ENCODE results near the gene C11orf68.

C11orf68 gene

DNA sequence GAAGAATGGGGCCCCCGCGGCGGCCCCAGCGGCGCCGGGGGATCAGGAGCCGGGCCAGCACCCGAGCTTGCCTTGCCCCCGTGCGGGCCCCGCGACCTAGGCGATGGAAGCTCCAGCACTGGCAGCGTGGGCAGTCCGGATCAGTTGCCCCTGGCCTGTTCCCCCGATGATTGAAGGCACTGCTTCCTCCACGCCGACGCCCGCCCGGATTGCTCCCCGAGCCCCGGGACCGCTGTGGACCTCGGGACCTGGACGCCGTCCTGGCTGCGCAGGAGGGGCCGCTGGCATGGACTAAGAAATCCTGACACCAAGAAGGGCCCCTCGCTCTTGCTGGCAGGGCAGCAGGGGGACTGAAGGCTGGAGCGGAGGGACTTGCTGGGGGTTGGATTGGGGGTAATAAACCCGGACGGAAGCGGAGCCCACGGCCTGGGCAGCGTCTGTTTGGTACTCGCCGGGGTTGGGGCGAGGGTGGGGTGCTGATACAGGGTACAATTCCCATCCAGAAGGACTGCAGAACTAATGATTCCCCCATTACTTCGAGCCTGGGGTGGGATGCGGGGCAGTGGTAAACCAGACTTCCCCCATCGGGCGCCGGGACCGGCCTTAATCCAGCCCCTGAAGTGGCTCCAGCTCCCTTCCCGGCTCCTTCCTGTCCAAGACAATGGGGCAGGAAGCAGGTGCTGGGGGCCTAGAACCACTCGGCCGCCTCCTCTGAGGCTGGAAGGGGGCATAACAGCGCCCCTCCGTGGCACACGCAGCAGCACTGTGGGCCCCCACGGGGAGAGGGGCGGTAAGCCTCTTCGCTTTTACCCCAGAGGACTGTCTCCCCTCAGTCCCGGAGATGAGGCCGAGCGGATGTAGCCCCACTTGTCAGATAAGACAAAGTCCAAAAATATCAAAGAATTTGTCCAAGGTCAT lies 27.4 kb downstream of the C11orf68 start:
- FAIRE-seq (no peak), DNase-seq (ENCODE audit: low spot score) (peak; percentile 45)

DNA sequence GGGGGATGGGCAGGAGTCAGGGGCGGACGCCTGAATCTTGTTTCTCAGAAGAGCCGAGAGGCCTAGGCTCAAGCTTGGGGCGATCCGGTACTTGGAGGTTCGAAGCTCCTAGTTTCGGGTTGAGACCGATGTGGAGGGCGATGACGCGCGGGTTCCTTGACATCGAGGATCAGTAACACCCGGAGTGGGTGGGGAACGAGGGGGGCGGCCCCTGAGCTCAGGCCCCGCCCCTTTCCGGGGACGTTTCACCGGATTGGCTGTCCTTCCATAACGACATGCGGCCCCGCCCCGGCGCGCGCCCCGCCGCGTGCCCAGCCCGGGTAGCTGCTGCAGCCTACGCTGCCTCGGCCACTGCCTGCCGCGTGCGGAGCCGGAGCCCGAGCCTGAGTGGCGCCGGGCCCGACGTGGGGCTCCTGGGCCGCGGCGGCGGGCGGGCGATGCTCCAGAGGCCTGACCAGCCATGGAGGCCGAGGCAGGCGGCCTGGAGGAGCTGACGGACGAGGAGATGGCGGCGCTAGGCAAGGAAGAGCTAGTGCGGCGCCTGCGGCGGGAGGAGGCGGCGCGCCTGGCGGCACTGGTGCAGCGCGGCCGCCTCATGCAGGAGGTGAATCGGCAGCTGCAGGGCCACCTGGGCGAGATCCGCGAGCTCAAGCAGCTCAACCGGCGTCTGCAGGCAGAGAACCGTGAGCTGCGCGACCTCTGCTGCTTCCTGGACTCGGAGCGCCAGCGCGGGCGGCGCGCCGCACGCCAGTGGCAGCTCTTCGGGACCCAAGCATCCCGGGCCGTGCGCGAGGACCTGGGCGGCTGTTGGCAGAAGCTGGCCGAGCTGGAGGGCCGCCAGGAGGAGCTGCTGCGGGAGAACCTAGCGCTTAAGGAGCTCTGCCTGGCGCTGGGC lies 28.3 kb downstream of the C11orf68 start, which contains the start of gene CCDC85B:
CCDC85B (plus strand) TSS at position 350 of the 895 bp plus-strand sequence; CDS start at position 461, 111 bp downstream.
- FAIRE-seq (no peak), DNase-seq (ENCODE audit: low spot score) (peak; percentile 85)

DNA sequence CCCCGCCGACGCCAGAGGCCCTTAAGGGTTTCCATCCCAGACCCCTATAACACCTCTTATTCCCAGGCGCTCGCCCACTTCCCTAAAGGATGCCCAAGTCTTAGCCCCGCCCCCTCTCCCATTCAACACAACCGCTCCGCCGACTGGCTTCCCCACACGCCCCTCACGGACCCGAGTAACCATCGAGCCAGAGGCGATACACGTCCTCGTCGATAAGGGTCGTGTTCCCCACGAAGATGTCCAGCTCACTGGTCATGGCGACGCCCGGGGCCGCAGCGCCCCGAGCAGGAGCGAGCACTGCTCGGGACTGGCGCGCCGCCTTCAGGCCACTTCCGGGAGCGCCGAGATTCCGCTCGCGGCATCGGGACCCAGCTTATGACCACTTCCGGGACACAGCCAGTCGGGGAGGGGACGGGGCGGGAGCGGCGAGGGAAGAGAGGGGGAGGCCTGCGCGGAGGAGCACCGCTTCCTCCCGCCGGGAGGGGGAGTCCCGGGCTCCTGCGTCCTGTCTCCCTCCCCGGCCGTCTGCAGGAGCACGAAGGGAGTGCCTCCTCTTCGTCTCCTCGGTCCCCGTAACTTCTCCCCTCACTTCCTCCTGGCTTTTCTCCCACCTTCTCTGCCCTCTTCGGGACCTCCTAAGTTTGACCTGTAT lies 30.6 kb downstream of the C11orf68 start, which contains the start of gene FIBP:
FIBP (minus strand) TSS at position 309 of the 652 bp plus-strand sequence; CDS start at position 256, 53 bp downstream.
- peak; percentile 88 for DNase-seq (ENCODE audit: low spot score)
- no peak for FAIRE-seq

DNA sequence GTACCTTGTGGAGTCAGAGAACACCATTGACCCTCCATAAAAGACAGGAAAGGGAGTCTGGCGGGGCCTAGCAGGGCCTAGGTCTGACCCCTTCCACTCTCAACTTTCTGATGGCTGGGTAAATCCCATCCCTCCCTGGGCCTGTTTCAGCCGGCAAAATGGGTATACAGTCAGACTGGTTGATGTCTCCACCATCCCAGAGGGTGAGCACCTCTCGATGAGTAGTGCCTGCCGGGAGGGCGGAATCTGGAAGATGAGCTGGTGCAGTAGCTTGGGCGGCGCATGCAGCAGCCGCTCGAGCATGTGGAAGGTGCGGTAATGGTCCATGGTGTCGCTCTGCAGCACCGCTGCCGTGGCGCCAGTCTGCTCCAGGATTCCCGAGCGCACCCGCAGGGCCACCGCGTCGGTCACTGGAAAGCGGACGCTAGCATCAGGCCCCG lies 31.1 kb downstream of the C11orf68 start:
- FAIRE-seq = no peak
- peak; percentile 35 for DNase-seq (ENCODE audit: low spot score)

DNA sequence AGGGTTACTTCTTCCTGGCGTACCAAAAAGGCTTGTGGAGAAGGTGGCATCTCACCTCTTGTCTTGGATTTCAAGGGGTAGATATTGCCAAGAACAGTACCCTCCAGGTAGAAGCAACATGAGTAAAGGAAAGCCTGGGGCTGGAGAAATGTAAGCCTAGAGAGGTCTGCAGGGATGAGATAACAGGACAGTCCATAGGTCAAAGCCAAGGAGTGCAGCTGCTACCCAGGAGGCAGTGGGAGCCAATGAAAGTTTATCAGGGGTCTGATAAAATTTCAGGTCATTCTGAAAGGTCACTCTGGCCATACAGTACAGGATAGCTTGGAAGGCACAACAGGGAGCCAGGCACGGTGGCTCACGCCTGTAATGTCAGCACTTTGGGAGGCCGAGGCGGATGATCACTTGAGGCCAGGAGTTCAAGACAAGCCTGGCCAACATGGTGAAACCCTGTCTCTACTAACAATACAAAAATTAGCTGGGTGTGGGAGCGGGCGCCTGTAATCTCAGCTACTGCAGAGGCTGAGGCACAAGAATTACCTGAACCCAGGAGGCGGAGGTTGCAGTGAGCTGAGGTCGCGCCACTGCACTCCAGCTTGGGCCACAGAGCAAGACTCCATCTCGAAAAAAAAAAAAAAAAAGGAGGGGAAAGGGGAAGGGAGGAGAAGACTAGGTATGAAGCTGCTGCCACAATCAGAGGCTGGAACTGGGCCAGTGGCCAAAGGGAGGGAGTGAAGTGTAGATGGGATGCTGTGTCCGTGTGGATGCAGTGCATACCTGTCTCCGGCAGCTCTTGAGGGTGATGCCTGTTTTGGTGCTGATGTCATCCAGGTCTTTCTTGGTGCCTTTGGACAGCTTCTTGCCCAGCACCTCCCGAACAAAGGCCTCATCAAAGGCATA lies 31.8 kb downstream of the C11orf68 start:
- no peak for FAIRE-seq
- DNase-seq (ENCODE audit: low spot score) = no peak

DNA sequence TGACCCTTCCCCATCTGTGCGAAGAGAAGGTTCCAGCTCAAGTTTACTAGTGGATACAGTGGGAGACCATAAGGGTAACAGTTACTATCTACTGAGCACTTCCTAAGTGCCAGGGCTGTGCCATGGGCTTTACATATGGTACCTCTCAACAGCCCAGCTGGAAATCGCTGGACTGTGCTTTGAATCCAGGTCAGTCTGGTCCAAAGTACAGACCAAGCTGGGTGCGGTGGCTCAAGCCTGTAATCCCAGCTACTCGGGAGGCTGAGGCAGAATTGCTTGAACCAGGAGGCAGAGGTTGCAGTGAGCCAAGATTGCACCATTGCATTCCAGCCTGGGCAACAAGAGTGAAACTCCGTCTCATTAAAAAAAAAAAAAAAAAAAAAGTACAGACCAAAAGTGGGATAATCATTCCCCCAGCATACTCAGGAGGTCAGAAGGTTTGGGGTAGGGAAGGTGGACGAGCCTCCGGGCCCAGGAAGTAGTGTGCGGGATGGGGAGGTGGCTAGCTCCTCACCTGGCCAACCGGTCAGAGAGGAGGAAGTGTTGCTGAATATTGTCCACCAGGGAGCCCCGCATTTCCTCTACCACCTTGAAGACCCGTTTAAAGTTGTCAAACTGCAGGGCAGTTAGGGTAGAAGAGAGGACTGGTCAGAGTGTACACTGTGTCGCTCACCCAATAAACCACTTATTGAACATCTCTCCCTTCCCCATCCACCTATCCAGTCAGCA lies 32.9 kb downstream of the C11orf68 start:
- no peak for DNase-seq (ENCODE audit: low spot score)

DNA sequence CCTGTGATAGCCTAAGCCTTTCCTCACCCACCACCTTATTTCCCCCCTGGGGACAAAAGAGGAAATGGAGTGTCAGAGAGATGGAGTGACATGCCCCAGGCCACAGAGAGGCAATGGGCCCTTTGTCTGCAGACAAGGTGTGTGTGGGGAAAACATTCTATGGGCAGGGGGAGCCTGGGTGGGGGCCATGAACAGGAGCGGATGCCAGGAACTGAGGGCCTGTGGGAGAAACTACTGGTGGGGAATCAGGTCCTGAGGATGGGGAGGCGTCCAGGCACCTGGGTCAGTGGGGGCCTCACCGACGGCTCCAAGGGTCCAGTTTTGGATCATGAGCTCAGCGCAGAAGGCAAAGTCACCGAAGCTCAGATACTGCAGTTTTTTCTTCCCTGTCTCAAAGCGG lies 33.6 kb downstream of the C11orf68 start:
- no peak for FAIRE-seq
- no peak for DNase-seq (ENCODE audit: low spot score)

More for the DNA sequence above, 32.9 kb downstream of the C11orf68 start:
- no peak for FAIRE-seq

DNA sequence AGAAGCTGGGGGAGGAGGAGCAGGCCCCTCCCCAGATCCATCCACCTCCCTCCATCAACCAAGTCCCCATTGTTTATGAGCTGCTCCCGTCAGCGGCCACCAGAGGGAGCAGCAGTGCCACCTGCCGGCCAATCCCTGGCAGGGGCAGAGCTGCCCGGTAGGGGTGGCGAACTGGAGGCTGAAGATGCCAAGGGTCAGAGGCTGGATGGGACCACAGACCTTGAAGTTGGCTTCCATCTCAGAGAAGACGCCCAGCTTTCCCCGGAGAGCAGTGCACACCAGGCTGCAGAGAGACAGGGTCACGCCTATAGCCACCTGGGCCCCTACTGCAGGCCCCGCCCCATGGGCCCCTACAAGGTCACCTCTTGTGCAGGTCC lies 34.2 kb downstream of the C11orf68 start:
- FAIRE-seq (no peak), DNase-seq (ENCODE audit: low spot score) (peak; percentile 51)

DNA sequence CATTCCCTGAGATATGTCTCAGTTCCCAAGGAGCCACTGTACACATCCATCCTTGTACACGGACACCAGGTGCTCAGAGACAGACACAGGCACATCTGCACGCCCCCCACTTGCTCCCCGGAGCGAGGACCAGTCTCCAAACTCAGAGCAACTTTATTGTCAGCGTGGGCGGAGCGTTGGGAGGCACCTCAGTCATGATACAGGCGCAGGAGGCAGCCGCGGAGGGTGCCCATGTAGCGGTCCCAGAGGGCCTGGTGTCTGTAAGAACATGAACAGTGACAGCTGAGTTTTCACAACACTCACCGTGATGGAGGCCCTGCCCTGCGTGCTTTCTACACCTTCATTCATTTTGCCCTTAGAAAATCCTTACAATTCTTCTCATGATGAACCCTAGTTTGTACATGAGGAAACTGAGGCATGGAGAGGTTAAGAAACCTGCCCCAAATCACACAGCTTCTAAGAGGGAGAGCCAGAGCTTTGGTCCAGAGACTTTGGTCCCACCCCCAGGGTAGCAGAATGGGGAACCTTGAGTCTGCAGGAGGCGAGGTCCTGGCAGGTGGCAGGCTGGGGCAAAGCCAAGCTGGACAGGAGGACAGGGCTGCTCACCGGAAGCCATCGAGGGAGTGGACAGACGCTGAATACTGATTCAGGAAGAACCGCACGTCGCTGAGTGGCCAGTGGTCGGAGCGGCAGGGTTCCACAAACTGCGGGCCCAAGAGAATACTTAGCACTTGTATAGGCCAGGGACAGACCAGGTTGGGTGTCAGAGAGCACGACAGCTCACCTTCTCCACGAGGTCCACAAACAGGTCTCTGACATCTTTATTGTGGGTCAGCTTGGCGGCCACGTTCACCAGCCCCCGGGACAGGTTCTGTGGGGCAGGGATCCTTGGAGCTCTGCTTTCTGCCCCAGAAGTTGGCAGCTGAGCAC lies 34.8 kb downstream of the C11orf68 start:
- no peak for FAIRE-seq

DNA sequence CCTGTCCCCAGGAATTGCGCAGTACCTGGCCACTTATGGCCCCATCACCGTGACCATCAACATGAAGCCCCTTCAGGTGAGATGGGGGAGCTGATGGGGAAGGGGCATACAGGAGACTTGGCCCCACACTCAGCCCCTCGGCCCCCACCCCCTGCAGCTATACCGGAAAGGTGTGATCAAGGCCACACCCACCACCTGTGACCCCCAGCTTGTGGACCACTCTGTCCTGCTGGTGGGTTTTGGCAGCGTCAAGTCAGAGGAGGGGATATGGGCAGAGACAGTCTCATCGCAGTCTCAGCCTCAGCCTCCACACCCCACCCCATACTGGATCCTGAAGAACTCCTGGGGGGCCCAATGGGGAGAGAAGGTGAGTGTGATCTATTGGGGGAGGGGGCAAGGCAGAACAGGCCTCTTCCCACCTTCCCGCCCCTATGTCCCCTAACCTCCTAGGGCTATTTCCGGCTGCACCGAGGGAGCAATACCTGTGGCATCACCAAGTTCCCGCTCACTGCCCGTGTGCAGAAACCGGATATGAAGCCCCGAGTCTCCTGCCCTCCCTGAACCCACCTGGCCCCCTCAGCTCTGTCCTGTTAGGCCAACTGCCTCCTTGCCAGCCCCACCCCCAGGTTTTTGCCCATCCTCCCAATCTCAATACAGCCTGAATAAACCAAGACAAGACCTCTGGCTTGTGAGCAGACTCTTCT lies 35.7 kb downstream of the C11orf68 start:
- FAIRE-seq (no peak), DNase-seq (ENCODE audit: low spot score) (no peak)

More for the DNA sequence above, 34.8 kb downstream of the C11orf68 start:
- no peak for DNase-seq (ENCODE audit: low spot score)

DNA sequence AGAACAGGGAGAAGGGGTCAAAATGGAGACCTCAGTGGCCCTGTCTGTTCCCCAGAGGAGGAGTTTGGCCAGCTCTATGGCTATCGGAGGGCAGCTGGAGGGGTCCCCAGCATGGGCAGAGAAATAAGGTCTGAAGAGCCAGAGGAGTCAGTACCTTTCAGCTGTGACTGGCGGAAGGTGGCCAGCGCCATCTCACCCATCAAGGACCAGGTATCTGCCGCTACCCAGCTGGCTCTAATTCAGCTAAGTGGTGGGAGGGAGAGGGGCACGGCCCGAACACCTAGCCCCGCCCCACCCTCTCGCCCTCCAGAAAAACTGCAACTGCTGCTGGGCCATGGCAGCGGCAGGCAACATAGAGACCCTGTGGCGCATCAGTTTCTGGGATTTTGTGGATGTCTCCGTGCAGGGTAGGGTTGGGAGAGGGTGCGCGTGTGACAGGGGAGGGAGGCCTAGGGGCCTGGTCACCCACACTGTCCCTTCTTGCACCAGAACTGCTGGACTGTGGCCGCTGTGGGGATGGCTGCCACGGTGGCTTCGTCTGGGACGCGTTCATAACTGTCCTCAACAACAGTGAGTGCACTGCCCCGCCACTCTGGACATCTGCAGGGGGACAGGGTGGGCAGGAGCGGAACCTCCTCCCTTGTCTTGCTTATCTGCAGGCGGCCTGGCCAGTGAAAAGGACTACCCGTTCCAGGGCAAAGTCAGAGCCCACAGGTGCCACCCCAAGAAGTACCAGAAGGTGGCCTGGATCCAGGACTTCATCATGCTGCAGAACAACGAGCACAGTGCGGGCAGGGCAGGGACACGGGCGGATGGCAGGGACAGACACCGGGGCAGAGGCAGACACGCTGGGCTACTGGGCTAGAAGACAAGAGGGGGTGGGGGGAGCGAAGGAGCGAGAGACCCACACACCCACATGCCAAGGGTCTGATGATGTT lies 36.5 kb downstream of the C11orf68 start:
- no peak for FAIRE-seq
- DNase-seq (ENCODE audit: low spot score) = no peak

DNA sequence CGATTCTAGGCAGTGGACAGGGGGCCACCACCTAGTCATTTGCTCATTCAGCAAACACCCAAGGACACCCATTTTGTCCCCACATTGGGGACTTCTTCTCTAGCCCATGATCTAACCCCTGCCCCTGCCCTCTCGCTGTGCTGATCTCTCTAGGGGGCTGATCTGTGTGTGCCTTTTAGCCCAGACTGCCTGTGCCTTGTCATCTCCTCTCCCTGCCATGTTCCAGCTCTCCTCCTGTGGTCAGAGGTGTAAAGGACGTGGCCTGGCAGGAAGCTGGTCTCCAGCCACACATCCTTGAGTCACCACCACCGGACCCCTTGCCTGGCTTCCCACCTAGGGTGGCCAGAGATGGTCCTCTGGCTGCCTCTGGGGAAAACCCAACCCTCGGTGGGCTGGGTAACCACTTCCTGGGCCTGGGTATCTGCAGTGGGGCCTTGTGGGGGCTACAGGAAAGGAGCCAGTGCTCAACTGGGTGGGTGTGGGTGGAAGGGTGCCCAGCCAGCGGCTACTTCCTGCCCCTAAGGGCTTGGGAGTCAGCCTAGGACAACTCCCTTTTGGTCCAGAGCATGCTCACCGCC lies 37.9 kb downstream of the C11orf68 start:
- no peak for FAIRE-seq
- peak; percentile 76 for DNase-seq (ENCODE audit: low spot score)

DNA sequence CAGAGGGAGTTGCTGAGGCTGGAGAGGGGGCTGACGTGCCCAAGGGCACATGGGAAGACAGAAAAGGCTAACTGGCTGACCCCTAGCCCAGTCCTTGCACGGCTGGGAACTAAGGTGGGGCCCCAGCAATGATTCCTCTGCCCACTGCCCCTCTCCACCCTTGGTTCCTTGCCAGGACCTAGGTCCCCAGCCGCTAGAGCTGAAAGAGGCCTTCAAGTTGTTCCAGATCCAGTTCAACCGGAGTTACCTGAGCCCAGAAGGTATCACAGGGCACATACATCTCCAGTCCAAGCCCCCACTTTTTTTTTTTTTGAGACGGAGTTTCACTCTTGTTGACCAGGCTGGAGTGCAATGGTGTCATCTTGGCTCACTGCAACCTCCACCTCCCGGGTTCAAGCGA lies 38.8 kb downstream of the C11orf68 start:
- DNase-seq (ENCODE audit: low spot score) = no peak
- no peak for FAIRE-seq

DNA sequence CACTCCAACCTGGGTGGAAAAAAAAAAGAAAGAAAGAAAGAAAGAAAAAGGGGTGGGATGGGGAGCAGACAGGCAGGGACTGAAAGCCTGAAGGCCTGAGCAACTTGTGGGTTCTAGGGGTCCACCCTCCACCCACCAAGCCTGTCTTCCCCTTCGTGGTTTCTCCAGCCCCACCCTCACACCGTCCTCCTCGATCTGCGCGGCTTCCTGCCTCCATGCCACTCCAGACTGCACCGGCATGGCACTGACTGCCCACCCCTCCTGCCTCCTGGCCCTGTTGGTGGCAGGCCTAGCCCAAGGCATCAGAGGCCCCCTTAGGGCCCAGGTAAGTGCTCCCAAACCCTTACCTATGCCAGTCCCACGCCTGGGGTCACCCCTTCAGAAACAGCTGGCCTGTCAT lies 39.2 kb downstream of the C11orf68 start, which contains the start of gene CTSW:
CTSW (plus strand) TSS at position 221 of the 400 bp plus-strand sequence; CDS start at position 239, 18 bp downstream.
- FAIRE-seq = no peak
- no peak for DNase-seq (ENCODE audit: low spot score)

DNA sequence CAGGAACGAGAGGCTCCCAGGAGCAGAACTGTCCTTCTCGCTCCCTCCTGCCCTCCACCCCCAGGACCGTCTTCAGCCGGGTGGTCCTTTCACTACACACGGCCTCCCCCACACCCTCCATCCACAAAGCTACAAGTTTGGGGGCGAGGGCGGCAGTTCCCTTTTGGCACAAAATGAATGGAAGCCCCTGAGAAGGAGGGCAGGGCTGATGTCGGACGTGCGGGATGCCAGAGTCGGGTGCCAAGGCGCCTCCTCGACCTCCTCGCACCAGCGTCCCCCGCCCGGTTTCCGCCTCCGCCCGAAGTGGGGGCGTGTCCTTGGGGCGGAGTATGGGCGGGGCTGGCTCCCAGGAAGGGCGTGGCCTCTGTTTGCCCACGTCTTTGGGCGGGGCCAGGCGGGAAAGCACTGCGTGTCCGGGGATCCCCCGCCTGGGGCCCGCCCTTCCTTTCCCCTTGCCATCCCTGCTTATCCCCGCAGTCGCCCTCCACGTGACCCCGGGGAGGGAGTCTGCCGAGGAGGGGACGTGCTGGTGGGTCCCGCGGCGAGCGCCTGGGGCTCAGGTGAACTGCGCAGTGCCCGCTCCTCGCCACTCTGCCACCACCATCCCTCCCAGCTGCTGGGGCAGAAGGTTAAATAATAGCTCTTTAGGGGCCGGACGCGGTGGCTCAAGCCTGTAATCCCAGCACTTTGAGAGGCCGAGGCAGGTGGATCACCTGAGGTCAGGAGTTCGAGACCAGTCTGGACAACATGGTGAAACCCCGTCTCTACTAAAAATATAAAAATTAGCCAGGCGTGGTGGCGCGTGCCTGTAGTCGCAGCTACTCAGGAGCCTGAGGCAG lies 45.3 kb downstream of the C11orf68 start:
- DNase-seq (ENCODE audit: low spot score) = peak; percentile 77
- FAIRE-seq = peak; percentile 55
